ENCODE data around the gene COG5.

COG5 gene

DNA sequence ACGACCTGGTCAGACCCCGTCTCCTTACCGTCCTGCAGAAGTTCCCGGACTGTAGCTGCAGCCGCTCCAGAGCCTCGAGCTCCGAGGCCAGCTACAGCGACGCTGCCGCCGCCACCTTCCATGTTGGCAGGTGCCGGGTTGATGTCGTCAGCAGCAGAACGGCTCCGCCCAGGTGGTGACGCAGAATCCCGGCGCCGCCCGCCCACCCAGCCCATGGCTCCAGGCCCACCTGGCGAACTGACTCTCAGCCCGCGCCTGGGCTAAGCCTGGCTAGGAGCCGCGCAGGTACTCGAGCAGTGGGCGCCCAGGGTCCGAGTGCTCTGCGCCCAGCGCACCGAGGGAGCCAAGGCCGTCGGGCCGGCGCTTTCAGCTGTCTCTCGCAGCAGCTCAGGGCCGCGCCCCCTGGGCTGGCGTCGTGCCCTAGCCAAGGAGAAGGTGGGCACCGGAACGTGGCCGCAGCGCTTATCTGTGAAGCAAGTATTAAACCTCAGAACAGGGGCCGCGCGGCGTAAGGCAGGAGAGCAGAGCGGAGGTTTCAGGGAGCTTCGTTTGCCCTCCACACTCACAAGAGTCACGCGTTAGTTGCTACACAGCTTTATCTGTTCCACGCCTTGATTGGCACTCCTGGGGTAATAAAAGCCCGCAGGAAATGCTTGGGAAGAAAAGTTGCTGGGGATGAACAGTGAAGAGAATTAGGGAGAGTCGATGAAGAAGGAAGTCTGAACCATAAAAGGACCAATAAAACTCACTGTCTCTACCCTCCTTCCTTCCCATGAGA is at the start of gene COG5, which contains the start of gene DUS4L:
COG5 (minus strand) TSS at position 146 of the 778 bp plus-strand sequence; CDS start at position 122, 24 bp downstream.
DUS4L (plus strand) TSS at position 197 of the 778 bp plus-strand sequence. CDS start 3,100 bp downstream, outside the sequence.
- DNase-seq (ENCODE audit: low read depth): peak; percentile 78

DNA sequence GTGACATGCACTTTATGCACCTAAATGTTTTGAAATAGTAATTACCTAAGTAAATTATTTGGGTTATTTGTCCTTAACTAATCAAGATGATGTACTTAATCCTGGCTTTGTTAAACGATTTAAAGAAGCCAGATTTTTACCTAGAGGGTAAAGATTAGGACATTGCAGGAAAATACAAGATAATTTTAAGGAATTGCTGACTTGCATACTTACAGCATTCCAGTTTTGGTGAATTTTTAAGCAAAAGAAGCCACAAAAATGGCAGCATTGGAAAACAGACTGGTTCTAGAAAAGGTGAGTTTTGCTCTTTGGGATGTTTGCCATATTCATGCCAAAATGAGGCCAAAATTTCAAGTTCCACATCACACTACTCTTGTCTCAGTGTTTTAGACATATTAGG is 49.7 kb upstream of the COG5 start:
- no peak for DNase-seq (ENCODE audit: low read depth)

DNA sequence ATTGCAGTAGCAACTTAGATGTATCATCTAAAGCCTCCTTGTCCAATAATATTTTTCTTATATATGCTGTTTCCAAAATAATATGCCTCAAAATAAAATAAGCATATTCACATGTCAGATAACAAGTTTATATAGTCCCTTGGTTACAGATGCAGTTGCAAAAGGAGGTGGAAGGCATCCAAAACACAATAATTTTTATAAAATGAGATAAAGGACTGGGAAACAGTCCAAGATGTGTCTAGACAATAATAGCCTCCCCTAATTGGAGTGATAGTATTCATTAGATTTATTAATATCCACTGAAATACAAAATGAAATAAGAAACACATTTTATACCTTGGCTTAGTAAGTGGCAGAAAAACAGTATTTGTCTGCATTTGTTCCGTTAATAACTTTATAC is 46.6 kb upstream of the COG5 start:
- peak; percentile 4 for DNase-seq (ENCODE audit: low read depth)

DNA sequence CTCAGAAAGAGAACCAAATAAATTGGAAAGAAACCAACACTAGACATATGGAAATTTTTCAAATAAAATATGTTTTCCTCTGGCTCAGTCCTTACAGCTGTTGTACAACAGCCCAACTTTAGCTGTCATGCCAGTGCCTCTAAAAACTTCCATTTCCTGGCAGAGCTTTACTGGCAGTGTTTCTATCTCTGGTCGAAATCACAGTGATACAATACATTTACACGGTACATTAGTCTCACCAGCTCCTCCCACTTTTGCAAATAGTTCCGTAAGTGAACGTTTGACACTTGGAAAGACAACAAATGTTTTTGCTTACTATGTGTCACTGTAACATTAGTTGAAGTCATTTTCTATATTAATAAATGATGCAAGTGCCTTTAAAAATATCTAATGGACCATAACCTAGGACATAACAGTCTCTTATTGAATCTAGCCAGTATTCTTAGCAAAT is 46.1 kb upstream of the COG5 start:
- DNase-seq (ENCODE audit: low read depth): no peak

DNA sequence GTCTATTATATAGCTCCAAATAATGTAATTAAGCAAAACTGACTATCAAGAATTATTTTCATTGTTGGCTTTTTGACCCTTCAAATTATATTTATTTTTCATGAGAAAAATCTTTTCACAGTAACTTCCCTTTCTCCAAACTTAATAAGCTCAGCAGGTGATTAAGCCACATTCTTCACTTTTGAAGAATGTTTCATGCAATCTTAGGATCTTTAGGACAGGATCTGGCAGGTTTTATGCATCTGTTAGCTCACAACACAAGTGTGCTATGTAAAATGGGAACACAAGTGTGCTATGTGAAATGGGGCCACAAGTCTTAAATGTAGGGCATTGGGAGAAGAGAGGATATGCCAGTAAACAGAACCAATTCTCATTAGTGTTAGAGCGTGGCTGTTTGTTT is 42.6 kb upstream of the COG5 start:
- DNase-seq (ENCODE audit: low read depth): no peak

DNA sequence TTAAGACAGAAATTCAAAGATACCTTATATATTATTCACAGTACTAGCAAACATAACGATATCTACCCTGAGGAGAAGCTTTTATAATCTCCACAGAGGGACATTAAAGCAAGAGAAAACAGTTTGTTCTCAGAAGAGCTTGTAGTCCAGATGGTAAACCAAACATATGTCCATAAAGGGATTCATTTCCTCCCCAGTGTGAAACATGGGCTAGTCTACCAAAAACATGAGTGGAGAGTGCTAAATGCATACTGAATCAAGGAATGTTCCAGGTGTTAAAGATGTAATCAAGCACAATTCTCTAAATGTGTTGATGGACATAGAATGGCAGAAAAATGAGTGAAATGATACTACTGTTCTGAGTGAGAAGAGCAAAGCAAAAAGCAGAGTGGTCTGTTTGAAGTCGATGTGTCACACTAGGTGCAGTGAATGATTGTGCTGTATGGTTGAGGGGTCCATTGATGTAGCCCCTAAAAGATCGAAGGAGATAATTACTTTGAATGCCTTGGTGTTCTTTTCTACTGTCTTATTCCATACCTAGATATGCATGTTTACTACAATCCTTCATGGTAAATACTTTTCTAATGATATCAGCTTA is 41.6 kb upstream of the COG5 start:
- DNase-seq (ENCODE audit: low read depth): no peak

DNA sequence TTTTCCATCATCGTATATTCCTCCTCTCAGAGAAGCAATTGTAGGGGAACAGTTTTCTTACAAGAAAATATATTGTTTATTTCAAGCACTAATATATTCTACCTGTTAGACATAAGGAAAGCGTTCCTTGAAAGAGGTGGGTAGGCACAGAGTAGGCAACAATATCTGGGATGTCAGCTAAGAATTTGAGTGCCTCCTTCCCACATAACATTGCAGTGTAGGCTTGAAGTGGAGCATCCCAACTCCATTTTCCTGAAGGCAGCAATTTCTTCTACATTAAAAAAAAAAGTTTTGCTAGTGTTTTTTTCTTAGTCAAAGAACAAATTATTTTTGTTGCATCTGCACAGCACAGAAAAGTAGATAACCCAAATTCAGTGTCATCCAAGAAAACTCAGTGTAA is 37.1 kb upstream of the COG5 start:
- DNase-seq (ENCODE audit: low read depth): no peak

DNA sequence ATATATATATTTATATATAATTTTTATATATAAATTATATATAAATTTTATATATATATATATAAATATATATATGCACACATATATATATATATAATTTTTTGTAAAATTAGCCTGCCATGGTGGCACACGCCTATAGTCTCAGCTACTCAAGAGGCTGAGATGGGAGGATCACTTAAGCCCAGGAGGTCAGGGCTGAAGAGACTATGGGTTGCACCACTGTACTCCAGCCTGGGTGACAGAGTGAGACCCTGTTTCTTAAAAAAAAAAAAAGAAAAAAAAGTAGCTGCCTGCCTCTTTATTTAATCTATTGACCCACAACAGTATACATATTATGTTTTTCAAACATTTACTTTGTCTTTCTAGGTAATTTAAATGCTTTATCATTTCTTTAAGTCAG is 35.5 kb upstream of the COG5 start:
- DNase-seq (ENCODE audit: low read depth): no peak

DNA sequence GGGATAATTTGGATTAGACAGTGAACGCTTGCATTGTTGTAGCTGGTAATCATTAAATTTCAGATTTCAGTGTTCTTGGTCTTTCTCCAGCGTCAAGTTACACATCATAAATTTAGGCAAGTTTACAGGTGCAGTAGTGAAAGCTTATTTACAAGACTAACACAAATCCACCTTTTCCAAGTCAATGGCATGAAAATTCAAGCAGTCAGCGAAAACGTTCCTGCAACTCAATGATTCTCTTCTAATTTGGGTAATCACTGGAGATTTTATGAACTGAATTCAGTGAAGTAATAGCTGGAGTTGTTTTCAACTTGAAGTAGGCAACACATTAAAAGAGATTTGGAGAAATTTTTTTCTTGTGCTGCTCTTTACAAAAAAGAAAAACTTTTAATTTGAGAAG is 34.2 kb upstream of the COG5 start:
- DNase-seq (ENCODE audit: low read depth): no peak

DNA sequence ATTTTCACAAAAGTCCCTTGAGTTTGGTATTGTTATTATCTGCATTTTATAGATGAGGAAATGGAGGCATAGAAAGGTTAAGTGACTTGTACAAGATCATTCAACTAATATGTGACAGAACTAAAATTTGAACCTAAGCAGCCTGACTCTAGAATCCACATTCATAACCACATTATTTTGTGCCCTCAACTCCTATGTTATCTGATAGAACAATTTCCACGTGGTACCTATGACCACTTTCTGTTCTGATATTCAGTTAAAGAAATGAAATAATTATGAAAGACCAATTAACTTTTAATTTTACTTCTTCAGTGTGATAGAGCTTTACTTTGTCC is 33.8 kb upstream of the COG5 start:
- DNase-seq (ENCODE audit: low read depth): no peak

DNA sequence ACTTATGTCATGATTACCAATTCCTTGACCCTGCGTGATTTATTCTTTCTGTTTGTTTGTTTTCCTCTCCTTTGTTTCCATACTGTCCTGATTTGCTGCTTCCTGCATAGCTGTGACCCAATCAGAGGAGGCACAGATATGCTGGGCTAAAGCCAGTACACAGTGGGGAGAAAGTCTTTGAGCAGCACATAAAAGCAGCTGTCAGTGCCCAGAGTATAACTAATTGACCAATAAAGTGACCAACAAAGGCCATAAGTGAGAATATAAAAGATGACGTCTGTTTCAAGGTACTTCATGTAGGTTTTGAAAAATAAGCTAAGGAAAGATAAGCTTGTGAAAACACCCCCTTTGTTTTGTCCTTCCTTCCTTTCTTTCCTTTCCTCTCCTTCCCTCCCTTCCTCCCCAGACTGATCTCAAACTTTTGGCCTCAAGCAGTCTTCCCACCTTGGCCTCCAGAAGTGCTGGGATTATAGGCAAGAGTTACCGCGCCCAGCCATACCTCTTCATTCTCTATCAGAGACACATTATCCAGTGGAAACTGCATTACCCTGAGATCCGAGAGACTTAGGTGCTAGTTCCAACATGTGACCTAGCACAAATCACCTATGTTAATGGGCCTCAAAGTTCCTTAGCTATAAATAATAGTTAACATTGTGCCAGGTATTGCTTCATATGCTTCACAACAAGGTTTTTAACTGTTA is 33.3 kb upstream of the COG5 start:
- peak; percentile 17 for DNase-seq (ENCODE audit: low read depth)

DNA sequence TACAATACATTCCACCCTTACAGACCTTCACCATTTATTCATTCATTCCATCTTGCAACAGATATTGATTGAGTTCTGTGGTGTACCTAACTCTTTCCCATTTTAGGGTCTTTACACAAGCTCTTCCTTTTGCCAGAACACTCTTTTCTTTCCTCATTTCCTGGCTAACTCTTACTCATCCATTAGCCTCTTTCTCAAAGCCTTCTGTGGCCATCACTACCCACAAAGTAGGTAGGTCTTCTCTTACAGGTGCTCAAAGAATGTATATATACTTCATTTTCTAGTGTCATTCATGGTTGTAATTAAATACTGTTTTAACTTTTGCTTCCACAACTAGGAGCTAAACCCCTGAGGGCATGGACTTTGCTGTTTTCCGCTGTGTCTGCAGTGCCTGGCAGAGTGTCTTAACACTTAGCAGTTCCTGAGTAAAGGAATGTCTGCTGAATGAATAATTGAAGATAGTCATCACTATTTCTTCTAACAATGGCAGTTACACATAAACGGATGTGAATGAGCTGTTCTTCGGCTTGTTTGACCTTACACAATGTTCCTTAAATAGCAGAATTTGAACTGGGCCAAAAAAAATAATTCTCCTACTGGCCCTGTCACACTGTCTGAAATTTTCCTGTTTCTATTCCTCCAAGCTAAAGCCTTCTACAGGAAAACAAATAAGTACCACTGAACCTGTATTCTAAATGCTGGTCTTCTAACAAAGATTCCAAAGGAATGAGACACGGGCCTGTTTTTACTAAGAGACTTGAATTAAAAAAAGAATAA is 31.4 kb upstream of the COG5 start:
- peak; percentile 97 for DNase-seq (ENCODE audit: low read depth)

DNA sequence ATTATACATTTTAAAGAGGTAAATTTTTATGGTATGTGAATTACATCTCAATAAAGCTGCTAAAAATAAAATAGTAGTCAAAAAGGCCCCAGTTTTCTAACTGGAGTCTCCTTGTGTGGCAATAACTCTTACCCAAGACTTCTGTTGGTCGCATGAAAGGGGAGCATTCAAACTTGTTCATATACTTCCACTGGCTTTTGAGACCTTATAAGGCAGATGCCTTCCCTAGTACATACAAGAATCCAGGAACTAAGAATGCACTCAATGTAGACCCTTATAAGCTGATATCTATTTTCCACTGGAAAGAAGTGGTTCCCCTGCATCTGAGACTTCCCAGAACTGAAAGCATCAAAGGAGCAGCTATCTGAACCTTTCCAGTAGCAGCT is 29.3 kb upstream of the COG5 start:
- peak; percentile 17 for DNase-seq (ENCODE audit: low read depth)

DNA sequence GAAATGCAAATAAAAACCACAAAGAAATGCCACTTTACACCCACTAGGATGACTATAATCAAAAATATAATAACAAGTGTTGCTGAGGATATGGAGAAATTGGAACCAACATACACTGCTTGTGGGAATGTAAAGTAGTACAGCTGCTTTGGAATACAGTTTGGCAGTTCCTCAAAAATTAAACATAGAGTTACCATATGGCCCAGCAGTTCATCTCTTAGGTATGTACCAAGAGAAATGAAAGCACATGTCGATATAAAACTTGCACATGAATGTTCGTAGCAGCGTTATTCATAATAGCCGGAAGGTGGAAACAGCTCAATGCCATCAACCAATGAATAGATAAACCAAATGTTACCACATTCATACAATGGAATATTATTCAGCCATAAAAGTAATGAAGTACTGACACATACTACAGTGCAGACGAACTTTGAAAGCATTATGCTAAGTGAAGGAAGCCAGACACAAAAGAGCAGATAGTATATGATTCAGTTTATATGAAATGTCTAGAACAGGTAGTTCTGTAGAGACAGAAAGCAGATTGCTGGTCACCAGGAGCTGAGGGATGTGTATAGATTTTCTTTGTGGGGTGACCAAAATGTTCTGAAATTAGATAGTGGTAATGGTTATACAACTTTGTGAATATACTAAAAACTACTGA is 28.8 kb upstream of the COG5 start:
- peak; percentile 71 for DNase-seq (ENCODE audit: low read depth)

DNA sequence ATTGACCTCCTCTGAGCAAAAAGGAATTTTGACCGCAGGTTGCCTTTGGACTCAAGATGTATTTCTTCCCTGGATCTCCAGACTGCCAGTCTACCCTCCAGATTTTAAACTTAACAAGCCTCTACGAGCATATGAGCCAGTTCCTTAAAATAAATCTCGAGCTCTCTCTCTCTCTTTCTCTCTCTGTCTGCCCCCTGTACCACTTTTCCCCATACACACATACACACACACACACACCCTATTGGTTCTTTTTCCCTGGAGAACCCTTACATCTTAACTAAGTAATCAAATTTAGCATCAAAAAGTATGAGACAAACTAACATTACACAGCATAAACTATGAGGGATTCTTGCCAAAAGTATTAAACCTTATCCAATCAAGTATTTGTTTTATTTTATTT is 27.7 kb upstream of the COG5 start:
- DNase-seq (ENCODE audit: low read depth): peak; percentile 7

DNA sequence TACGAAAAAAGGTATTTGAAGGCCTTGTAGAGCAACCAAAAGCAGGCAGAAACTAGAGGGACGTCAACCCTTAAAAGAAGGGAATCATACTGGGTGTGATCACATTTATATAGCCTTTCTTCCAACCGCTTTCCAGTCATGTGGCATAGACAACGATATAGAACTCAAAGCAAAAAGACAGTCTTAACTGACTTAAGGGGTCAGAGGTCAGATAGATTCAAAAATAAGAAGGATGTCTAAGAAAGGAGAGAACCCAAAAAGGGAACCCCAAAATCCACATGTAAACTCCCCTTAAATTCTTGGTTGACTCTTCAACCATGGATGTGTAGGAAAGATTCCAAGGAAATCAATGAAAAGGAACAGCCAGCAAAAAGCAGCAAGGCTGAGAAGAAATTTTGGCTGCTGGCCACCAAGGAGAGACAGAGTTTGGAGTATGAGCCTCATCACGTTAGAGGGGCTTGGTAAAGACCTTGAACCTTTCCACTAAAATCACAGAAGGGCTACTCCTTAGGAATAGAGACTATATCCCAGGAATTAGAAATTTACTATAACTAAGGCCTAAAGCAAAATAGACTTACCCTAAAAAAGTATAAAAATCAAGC is 24.9 kb upstream of the COG5 start:
- DNase-seq (ENCODE audit: low read depth): no peak

DNA sequence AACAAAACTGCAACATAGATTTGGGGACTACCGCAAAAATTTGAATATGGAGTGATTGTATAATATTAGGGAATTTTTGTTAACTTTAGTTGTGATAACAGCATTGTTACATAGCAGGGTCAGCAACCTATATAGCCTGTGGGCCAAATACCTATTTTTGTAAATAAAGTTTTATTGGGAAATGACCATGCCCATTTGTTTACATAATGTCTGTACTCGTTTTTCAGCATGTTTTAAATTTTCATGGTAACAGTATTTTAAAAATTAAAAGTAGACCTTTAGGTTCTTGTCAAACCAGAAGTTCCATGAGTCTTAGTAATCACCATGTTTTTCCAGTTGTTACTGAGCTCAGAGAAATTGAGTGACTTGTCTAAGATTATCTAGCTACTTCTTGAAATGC is 21.0 kb upstream of the COG5 start:
- no peak for DNase-seq (ENCODE audit: low read depth)

DNA sequence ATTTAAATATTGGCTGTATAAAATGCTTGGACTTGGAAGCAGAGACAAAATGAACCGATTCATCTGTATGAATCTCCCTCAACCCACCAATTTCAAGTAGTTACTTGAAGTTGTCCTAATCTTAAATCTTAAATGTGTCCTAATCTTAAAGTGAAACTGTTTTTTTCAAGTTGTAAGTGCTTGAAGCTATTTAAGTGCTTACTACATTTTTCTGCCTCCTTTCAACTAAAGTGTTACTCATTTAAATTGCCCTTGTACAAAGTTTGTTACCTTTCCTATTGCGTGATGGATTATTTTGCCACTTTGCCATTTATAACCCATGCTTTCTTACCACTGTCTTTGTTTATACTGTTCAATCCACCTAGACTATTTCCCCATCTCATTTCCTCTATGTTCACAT is 19.2 kb upstream of the COG5 start:
- peak; percentile 13 for DNase-seq (ENCODE audit: low read depth)

DNA sequence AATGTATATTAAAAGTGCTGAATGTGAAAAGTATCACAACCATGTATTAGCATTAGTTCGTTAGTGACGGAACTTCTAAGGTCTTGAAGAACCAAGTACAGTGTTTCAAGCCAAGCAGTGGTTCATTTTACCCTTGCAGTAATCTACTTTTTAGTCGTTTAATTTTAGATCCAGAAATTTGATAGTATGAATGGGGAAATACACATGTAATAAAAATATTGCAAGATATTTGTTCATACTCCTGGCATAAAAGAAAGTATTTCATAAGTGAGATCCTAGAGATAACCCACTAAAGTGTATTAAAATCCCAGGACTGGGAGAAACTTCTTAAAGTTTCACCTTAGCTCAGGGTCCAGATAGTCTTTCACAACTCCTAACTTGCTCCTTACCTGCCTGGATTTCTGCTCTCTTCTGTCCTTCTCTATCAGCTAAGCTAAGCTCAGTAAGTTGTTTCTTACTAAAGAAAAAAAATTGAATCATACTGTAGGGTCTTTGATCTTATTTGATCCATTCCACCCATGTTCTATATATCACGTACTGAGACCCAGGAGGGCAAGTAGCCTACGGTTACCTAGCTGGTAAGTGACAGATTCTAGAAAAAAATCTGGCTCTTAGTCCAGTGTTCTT is 17.8 kb upstream of the COG5 start:
- DNase-seq (ENCODE audit: low read depth): peak; percentile 2

DNA sequence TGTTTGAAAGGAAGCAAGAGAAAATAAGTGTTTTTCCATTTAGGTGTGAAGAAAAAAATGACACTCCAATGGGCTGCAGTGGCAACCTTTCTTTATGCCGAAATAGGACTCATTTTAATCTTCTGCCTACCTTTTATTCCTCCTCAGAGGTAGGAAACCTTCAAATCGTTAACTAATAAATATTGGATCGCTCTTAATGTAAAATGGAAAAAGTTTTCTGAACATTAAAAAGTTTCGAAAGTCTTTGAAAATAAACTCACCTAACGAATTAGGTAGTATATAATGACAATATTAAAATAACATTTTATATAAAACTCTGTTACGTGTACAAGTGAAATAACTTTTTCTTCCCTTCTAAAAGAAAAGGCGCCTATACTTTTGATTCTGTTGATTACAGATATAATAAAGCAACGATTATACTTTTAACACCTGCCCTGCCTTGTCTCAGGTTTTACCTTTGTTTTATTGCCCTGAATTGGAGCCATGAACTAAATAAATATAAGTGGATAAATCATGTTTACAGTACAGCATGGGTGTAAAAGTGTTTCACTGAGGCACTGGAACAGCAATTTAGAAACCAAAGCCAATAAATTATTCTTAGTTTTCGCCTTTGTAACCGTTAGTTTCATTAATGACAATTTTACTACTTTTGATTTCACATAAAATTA is 17.1 kb upstream of the COG5 start:
- DNase-seq (ENCODE audit: low read depth): no peak

All from EH (cell line).